HG03565 (cell line): ENCODE measurements around the gene CORO7.

Source experiments
- ATAC-seq: cut with Tn5 transposase; IDR thresholded peaks from one replicate; pipeline ENCODE4 v1.9.1; 2021; ENCODE audit warnings: mild to moderate bottlenecking, moderate library complexity; ENCODE audit not compliant: unreplicated experiment

Gene CORO7

DNA sequence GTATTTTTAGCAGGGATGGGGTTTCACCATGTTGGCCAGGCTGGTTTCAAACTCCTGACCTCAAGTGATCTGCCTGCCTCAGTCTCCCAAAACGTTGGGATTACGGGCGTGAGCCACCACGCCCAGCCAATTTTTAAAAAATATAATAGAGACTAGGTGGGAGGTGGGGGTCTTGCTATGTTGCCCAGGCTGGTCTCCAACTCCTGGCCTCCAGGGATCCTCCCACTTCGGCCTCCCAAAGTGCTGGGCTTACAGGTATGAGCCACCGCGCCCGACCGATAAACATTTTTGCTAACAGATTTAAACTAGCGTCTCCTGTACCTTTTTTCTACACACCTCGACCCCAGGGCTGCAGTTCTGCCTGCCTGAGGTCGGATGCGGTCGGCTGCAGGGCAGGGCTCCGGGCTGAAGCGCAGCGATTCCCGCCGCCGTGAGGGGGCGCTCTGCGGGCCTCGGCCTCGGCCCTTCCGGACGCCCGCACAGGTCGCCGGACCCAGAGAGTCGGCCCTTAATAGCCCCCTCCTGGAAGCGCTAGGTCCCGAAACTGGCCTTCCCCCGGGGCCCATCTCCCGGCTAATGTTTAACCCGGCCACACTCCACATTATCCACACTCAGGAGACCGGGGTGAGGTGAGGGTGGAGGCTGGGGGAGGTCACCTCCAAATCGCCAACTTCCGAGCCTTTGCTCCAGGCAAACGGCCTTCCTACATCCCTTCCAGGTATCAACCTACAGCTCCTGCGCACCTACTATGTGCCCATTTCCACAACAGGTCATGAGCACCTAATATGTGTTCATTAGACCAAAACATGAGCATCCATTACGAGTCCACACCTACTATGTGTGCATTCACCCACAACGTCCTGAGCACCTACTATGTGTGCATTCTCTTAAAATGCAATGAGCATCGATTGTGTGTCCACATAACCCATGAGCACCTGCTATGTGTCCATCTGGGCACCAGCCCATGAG is 102.5 kb downstream of the CORO7 start:
- no peak for ATAC-seq

DNA sequence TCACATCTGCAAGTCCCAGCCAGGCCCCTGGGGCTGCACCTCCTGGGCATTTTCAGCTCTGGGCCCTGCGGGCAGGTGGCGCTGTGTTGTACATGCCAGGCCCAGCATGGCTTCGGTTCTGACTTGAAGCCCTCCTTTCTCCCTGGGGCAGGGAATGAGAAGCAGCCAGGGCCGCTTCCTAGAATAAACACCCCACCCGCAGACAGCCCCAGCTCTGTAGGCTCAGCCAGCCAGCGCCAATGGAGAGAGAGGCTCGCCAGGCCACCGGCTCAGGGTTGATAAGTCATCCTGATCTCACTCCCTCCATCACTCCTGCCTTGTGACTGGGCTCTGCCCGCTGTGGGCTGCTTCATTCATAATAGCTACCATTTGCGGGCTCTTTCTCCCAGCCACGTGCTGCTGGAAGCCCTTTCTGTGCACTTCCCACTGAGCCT is 106.5 kb downstream of the CORO7 start:
- no peak for ATAC-seq

DNA sequence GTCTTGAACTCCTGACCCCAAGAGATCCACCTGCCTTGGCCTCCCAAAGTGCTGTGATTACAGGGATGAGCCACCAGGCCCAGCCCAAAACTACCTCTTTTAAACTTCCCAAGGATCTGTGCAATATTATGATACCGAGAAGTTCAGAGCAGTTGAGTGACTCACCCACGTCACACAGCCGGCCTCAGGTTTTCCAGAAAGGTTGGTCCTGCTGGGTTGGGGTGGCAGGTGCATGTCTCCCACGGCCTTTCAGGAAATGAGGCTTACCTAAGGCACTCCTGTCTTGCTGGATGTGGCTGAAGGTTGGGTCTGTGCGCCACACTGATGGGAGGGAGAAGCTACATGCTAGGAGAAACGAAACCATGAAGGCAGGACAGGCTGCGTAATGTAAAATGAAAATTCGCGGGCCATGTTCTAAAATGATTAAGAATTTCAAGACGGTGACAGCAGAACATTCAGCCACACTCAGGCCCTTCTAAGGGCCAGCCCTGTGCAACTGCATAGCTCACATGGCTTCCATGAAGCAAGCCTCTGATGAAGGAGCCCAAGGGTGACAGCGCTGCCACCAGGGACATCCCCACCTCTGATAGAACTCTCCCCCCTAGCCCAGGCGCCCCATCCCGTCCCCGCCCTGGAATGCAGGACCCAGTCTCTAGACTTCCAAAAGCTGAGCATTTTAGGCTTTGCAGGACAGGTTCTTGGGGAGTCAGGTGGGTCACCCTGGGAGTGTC is 107.1 kb downstream of the CORO7 start:
- no peak for ATAC-seq

DNA sequence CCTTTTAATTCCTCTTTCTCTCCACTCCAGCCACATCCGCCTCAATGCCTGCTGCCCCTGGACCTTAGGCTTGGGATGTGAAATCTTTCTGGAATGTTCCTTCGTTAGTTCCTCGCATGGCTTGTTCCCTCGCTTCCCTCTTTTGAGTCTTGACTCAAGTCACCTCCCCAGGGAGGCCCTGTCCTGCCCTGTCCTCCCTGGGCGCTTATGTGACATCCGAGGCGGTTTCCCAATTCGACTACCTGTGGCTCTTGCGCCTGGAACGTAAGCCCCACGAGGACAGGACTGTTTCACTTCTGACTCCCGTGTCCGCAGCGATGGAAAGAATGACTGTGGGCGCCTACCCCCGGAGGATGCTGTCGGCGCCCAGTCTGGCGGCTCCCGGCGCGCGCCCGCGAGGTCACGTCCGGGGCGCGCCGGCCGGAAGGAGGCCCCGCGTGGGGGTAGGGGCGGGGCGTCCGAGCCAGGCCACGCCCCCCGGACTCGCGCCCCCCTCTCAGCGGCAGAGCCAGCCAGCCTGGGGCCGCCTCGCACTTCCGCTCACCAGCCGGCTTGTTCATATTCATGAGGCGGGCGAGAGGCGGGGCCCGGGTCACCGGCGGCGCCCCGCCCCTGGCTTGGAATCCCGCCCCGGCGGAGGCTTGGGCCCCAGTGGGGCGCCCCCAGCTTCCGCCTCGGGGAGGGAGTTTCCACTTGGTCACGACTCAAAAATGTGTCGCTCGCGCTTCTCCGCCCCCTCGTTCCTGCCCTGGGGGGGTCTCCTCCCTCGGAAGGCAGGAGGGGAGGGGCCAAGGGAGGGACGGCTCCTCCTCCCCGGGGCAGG is 109.0 kb downstream of the CORO7 start:
- peak; percentile 88 for ATAC-seq

DNA sequence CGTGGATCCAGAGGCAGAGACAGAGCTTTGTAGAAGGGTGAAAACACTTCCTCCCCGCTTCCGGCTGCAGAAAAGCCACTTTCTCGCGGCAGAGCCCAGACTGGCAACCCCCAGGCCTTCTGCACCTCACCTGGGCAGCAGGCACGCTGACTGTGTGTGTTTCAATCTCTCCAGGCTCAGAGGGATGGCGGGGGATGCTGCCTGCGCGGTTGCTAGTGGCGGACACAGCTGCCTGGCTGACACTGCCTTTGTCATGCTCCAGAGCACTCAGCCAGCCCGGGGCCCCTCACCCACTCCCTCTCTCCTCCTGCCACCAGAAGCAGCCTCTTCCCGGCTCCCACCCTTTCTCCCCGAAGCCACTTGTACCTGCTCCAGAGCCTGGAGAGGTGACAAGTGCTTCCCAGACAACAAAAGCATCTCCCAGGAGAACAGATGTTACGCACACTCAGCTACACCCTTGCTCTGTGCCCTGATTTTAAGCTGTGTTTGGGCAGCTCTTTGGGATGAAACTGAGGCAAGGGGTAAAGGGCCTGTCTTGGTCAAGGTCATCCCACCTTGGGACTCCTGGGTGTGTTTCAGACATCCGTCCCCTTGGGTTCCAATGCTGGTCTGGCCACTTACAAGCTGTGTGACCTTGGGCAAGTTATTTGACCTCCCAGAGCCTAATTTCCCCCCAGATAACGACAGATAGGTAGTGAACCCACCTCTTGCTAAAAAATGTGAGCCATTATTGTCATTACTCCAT is 109.8 kb downstream of the CORO7 start:
- no peak for ATAC-seq
